IPS-20b (cell line): ENCODE data around the gene SEPTIN11.
A peak's percentile ranks its signal among the peaks of the same experiment; 100 is the strongest.

Source experiments
- H3K27ac ChIP-seq: one replicate; pipeline ENCODE4 v1.5.1; 2013; ENCODE audit warnings: low read length
- H3K27me3 ChIP-seq: 2 replicates; pipeline ENCODE4 v1.6.1; 2013; ENCODE audit warnings: mild to moderate bottlenecking, low read length, inconsistent platforms; ENCODE audit not compliant: insufficient read depth
- H3K36me3 ChIP-seq: 2 replicates; pipeline ENCODE4 v1.6.1; 2013; ENCODE audit warnings: low read depth, mild to moderate bottlenecking, inconsistent platforms, low read length, moderate library complexity; ENCODE audit not compliant: insufficient read depth
- H3K4me1 ChIP-seq: 2 replicates; pipeline ENCODE4 v1.6.1; 2013; ENCODE audit warnings: mild to moderate bottlenecking, control low read depth, inconsistent platforms, low read length, moderate library complexity; ENCODE audit not compliant: insufficient read depth
- H3K4me3 ChIP-seq: 2 replicates; pipeline ENCODE4 v1.5.1; 2013; ENCODE audit warnings: mild to moderate bottlenecking, low read length, inconsistent platforms
- H3K9ac ChIP-seq: 2 replicates; pipeline ENCODE4 v1.6.1; 2013; ENCODE audit warnings: low read depth, mild to moderate bottlenecking, inconsistent platforms, low read length, moderate library complexity
- H3K9me3 ChIP-seq: 2 replicates; pipeline ENCODE4 v1.6.1; 2013; ENCODE audit warnings: mild to moderate bottlenecking, low read depth, low read length, inconsistent platforms; ENCODE audit not compliant: insufficient read depth

The SEPTIN11 gene

GRCh38 chr4:76968937-76969336 is 19.4 kb downstream of the SEPTIN11 start:
- Histone ChIP-seq H3K4me3 (no peak overlapping the region), H3K27ac (no peak overlapping the region), H3K27me3 (no peaks in the 10 kb centered on the region), H3K9ac (no peak overlapping the region), H3K4me1 (peaks cover 32% of the 10 kb centered on the region; the same call in 1 of the 2 replicates), H3K36me3 (no peaks in the 10 kb centered on the region), H3K9me3 (no peaks in the 10 kb centered on the region)

DNA sequence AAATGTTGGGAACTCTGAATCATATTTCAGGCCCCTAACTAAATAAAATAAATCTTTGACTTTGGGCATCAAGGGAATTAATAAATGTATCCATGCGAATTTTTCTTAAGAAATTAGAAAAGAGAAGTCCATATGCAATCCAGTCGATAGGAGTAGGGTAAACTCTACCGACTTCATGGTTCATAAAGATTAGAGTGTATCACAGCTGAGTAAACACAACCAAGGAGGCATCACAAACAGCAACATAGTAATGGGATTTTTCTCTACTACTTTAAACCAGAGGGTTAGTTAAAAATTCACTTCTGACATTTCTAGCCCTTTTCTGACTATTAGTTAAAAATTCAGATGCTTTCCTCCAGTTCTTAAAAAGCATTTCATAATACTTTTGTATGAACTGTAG is 19.9 kb downstream of the SEPTIN11 start:
- Histone ChIP-seq H3K4me3 (no peak overlapping the region), H3K9ac (no peak overlapping the region), H3K27me3 (no peaks in the 10 kb centered on the region), H3K36me3 (no peaks in the 10 kb centered on the region), H3K4me1 (peaks cover 32% of the 10 kb centered on the region; the same call in 1 of the 2 replicates), H3K27ac (no peak overlapping the region), H3K9me3 (no peaks in the 10 kb centered on the region)

DNA sequence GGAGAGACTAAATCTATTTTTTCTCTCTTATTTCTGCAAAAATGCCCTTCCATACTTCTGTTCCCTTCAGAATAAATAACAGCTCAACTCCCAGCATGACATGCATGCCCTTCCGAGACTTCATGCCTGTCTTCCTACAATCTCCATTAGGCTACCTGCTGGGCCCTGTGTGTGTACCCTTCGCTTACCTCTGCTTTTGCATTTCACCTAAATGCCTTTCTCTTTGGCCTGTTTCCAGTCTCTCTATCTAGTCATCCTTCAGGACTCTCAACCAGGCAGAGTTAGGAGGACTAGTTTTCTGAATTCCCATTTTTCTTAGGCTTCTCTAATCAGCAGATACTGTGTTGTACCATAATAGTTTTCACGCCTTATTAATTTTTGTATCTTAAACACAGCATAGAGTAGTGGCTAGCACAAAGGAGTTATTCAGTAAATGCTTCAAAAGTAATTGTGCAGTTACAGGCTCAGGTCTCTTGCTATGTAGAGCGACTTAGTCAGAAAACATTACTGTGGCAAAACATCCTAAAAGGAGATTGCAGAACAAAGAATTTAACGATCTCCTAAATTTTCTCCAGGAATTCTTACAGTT is 20.5 kb downstream of the SEPTIN11 start:
- peak overlapping the region; percentile 10; the same call in 1 of the 2 replicates for H3K9ac ChIP-seq
- H3K27me3 ChIP-seq: no peaks in the 10 kb centered on the region

GRCh38 chr4:76972306-76972705 is 22.8 kb downstream of the SEPTIN11 start:
- no peaks in the 10 kb centered on the region for H3K36me3 ChIP-seq
- peaks cover 32% of the 10 kb centered on the region; the same call in 1 of the 2 replicates for H3K4me1 ChIP-seq
- no peak overlapping the region; the same call in 1 of the 2 replicates for H3K9ac ChIP-seq
- no peak overlapping the region for H3K27ac ChIP-seq
- H3K9me3 ChIP-seq: no peaks in the 10 kb centered on the region
- no peaks in the 10 kb centered on the region for H3K27me3 ChIP-seq
- H3K4me3 ChIP-seq: no peak overlapping the region

More for the DNA sequence above, 20.5 kb downstream of the SEPTIN11 start:
- H3K4me3 ChIP-seq: peak overlapping the region; percentile 28; the same call in 1 of the 2 replicates
- H3K4me1 ChIP-seq: peaks cover 32% of the 10 kb centered on the region; the same call in 1 of the 2 replicates
- no peaks in the 10 kb centered on the region for H3K9me3 ChIP-seq
- H3K27ac ChIP-seq: no peak overlapping the region
- H3K36me3 ChIP-seq: no peaks in the 10 kb centered on the region

DNA sequence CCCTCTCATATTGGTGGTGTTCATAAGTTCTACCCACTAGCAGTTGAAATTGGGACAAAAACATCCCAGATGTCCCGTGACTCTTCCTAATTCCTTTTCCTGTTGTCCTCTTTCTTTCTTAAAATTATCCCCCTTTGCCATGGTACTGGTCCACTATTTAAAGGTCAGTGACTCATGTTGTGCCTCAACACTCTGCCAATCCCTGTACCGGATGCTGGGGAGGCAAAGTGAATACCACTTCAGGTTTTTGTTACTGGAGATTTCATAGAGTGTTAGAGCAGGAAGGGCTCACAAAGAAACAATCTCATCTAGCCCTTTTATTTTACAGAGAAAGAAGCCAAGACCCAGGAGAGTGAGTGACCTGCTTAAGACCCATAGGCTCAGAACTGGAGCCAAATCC is 24.6 kb downstream of the SEPTIN11 start:
- no peak overlapping the region for H3K27ac ChIP-seq
- peaks cover 28% of the 10 kb centered on the region; the same call in 1 of the 2 replicates for H3K4me1 ChIP-seq
- H3K9me3 ChIP-seq: no peaks in the 10 kb centered on the region
- no peaks in the 10 kb centered on the region for H3K36me3 ChIP-seq
- no peaks in the 10 kb centered on the region for H3K27me3 ChIP-seq
- no peak overlapping the region for H3K9ac ChIP-seq
- no peak overlapping the region for H3K4me3 ChIP-seq

- Histone ChIP-seq H3K36me3 (no peaks in the 10 kb centered on the region), H3K4me1 (peaks cover 12% of the 10 kb centered on the region; the same call in 1 of the 2 replicates), H3K27me3 (no peaks in the 10 kb centered on the region), H3K27ac (no peak overlapping the region), H3K9me3 (no peaks in the 10 kb centered on the region), H3K4me3 (no peak overlapping the region), H3K9ac (no peak overlapping the region)
These were observed 27.6 kb downstream of the SEPTIN11 start for GRCh38 chr4:76977113-76977512.

DNA sequence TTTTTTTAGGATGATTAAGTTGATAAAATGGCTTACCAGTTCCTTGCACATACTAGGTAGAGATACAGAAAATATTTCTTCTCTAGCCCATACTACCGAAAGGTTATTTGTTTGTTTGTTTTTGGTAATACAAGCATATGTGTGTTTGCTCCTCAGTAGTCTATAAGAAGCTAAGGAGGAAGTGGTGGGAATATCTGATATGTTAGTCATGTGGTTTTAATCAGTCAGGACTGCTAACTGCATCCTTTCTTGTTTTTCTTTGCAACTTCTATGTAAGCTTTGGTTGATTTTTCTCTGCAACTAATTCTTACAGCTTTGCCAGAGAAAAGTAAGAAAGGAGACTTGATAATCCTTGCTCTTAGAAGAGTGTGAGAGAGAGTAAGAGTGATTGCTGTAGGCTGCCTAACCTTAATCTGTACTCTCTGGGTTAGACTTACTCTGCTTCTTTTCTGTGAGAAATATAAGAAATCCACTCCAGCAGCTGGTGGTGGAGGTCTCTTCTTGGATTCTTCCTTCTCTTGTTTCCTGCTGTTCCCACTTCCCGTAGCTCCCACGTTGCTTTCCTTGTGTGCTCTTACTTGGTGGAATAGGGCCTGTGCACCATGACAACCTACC is 28.3 kb downstream of the SEPTIN11 start:
- H3K4me1 ChIP-seq: peaks cover 13% of the 10 kb centered on the region; the same call in 1 of the 2 replicates
- H3K36me3 ChIP-seq: no peaks in the 10 kb centered on the region
- H3K27ac ChIP-seq: no peak overlapping the region
- no peaks in the 10 kb centered on the region for H3K9me3 ChIP-seq
- H3K9ac ChIP-seq: no peak overlapping the region
- no peaks in the 10 kb centered on the region for H3K27me3 ChIP-seq
- no peak overlapping the region for H3K4me3 ChIP-seq

DNA sequence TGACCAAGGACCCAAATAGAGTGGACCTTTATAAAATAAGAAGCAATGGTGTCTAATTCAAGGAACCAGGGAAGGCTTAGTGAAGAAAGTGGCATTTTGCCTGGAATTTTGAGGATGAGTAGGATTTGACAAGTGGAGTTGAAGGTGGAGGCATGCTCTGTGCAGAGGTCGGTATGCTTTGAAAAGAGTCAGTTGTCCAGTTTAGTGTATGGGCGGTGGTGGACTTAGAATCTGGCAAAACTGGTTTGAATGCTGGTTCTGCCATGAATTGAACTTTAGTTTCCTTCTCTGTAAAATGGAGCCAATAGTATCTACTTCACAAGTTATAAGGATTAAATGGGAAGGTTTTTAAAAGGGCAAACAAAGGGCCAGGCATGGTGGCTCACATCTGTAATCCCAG is 29.7 kb downstream of the SEPTIN11 start:
- Histone ChIP-seq H3K27ac (no peak overlapping the region), H3K9ac (no peak overlapping the region), H3K4me3 (no peak overlapping the region), H3K27me3 (no peaks in the 10 kb centered on the region), H3K9me3 (no peaks in the 10 kb centered on the region), H3K36me3 (no peaks in the 10 kb centered on the region), H3K4me1 (peaks cover 19% of the 10 kb centered on the region; the same call in 1 of the 2 replicates)

DNA sequence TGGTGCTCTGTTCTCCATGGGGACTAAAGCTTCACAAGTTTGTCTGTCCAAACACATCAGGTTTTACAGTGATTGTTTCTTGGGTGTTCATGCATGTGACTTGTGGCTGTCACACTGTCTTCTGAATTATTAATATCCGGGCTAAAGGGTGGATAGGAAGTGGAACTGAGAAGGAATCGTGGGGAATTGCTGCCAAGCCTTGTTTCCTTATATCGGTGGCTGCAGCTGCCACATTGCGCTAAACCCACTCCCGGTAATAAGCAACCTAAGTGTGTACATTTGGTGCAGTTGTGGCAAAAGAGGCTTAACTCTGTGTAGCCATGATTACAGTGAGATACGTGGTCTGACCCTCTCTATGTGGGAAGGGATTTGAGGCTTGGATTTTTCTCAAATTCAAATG is 30.7 kb downstream of the SEPTIN11 start:
- H3K4me3 ChIP-seq: no peak overlapping the region
- H3K9ac ChIP-seq: no peak overlapping the region
- no peaks in the 10 kb centered on the region for H3K9me3 ChIP-seq
- peaks cover 28% of the 10 kb centered on the region for H3K4me1 ChIP-seq
- H3K27me3 ChIP-seq: no peaks in the 10 kb centered on the region
- no peak overlapping the region for H3K27ac ChIP-seq
- H3K36me3 ChIP-seq: no peaks in the 10 kb centered on the region

- Histone ChIP-seq H3K4me3 (no peak overlapping the region), H3K9ac (no peak overlapping the region), H3K27ac (no peak overlapping the region), H3K27me3 (no peaks in the 10 kb centered on the region), H3K36me3 (no peaks in the 10 kb centered on the region), H3K9me3 (no peaks in the 10 kb centered on the region), H3K4me1 (peaks cover 39% of the 10 kb centered on the region)
These were observed 32.1 kb downstream of the SEPTIN11 start for GRCh38 chr4:76981644-76982043.

GRCh38 chr4:76982638-76983584 is 33.4 kb downstream of the SEPTIN11 start:
- Histone ChIP-seq H3K9ac (no peak overlapping the region), H3K4me3 (no peak overlapping the region), H3K4me1 (peaks cover 50% of the 10 kb centered on the region), H3K27me3 (no peaks in the 10 kb centered on the region), H3K36me3 (no peaks in the 10 kb centered on the region), H3K27ac (no peak overlapping the region), H3K9me3 (no peaks in the 10 kb centered on the region)
